GM23338 (cell line): ENCODE data around the gene BLM. TPM values are rescaled to one million over a fixed set of nuclear protein-coding genes. Genes with fewer than 3 reads are reported as not detected.

ENCODE experiments used
- ATAC-seq: fragments of 200-7000 bp; cut with Tn5 transposase; 3 replicates; pipeline ENCODE4 v1.9.1; 2020
- DNase-seq: peaks from one replicate; pipeline ENCODE4 v3.0.0-alpha.2; 2015; ENCODE audit warnings: low spot score
- H2AFZ ChIP-seq: fragments of 200-600 bp; sonication (generic); 2 replicates; pipeline ENCODE4 v1.8.0; 2016; ENCODE audit warnings: antibody characterized with exemption, mild to moderate bottlenecking, moderate library complexity
- H3F3A ChIP-seq: fragments of 200-600 bp; sonication (generic); replicated peaks from 2 replicates; pipeline ENCODE4 v1.8.0; 2017; ENCODE audit warnings: antibody characterized with exemption, mixed run types, low read depth
- H3K27ac ChIP-seq: fragments of 200-600 bp; sonication (generic); 2 replicates; pipeline ENCODE4 v1.6.1; 2016; ENCODE audit warnings: low read depth
- H3K27me3 ChIP-seq: fragments of 200-600 bp; sonication (generic); 2 replicates; pipeline ENCODE4 v1.8.0; 2016; ENCODE audit warnings: mild to moderate bottlenecking, mixed run types, moderate library complexity; ENCODE audit not compliant: insufficient read depth
- H3K36me3 ChIP-seq: fragments of 200-600 bp; sonication (generic); 2 replicates; pipeline ENCODE4 v1.8.0; 2016; ENCODE audit warnings: mild to moderate bottlenecking; ENCODE audit not compliant: insufficient read depth
- H3K4me1 ChIP-seq: fragments of 200-600 bp; sonication (generic); 2 replicates; pipeline ENCODE4 v1.8.0; 2016; ENCODE audit warnings: mild to moderate bottlenecking, moderate library complexity; ENCODE audit not compliant: insufficient read depth
- H3K4me2 ChIP-seq: fragments of 200-600 bp; sonication (generic); 2 replicates; pipeline ENCODE4 v1.7.1; 2017; ENCODE audit warnings: mixed run types
- H3K4me3 ChIP-seq: fragments of 200-600 bp; sonication (generic); 2 replicates; pipeline ENCODE4 v1.6.1; 2016; ENCODE audit warnings: mixed run types
- H3K79me2 ChIP-seq: fragments of 200-600 bp; sonication (generic); replicated peaks from 2 replicates; pipeline ENCODE4 v1.8.0; 2017; ENCODE audit warnings: mild to moderate bottlenecking; ENCODE audit not compliant: insufficient read depth
- H3K9me2 ChIP-seq: fragments of 200-600 bp; sonication (generic); 2 replicates; pipeline ENCODE4 v1.8.0; 2017; ENCODE audit not compliant: insufficient read depth
- H4K20me1 ChIP-seq: fragments of 200-600 bp; sonication (generic); replicated peaks from 2 replicates; pipeline ENCODE4 v1.8.0; 2017; ENCODE audit warnings: mild to moderate bottlenecking; ENCODE audit not compliant: insufficient read depth
- H3K27ac Mint-ChIP-seq: 2 replicates; pipeline ENCODE4 v1.8.0; 2020; ENCODE audit warnings: inconsistent platforms, mild to moderate bottlenecking, moderate library complexity, mixed read lengths
- H3K27me3 Mint-ChIP-seq: 3 replicates; pipeline ENCODE4 v1.8.0; 2022; ENCODE audit warnings: low read depth, mild to moderate bottlenecking, moderate library complexity, mixed read lengths, inconsistent platforms; ENCODE audit not compliant: insufficient read depth, poor library complexity
- H3K36me3 Mint-ChIP-seq: 3 replicates; pipeline ENCODE4 v1.8.0; 2021; ENCODE audit warnings: low read depth, mild to moderate bottlenecking, inconsistent platforms, moderate library complexity, mixed read lengths
- H3K4me1 Mint-ChIP-seq: 3 replicates; pipeline ENCODE4 v1.8.0; 2020; ENCODE audit warnings: mild to moderate bottlenecking, inconsistent platforms, mixed read lengths
- H3K4me3 Mint-ChIP-seq: 3 replicates; pipeline ENCODE4 v1.8.0; 2021; ENCODE audit warnings: moderate library complexity, mild to moderate bottlenecking, inconsistent platforms, mixed read lengths
- H3K9me3 Mint-ChIP-seq: 3 replicates; pipeline ENCODE4 v1.8.0; 2020; ENCODE audit warnings: moderate library complexity, mild to moderate bottlenecking, inconsistent platforms, mixed read lengths
- CREB1 ChIP-seq: fragments of 250-450 bp; sonication (Bioruptor Pico); IDR thresholded peaks from 2 replicates; pipeline ENCODE4 v1.5.0; 2020; ENCODE audit warnings: low read depth, mild to moderate bottlenecking, moderate library complexity
- EZH2 ChIP-seq: fragments of 200-600 bp; sonication (generic); IDR thresholded peaks from one replicate; pipeline ENCODE4 v1.8.0; 2017; ENCODE audit warnings: antibody characterized with exemption, mild to moderate bottlenecking, low read depth; ENCODE audit not compliant: unreplicated experiment
- EZH2phosphoT487 ChIP-seq: fragments of 200-600 bp; sonication (generic); IDR thresholded peaks from one replicate; pipeline ENCODE4 v1.8.1; 2018; ENCODE audit warnings: antibody characterized with exemption; ENCODE audit not compliant: unreplicated experiment
- JUNB ChIP-seq: IDR thresholded peaks from one replicate; pipeline ENCODE4 v1.6.1; 2016; ENCODE audit warnings: antibody characterized with exemption; ENCODE audit not compliant: unreplicated experiment
- NANOG ChIP-seq: IDR thresholded peaks from 2 replicates; pipeline ENCODE4 v1.6.1; 2016; ENCODE audit warnings: antibody characterized with exemption, borderline replicate concordance
- POLR2AphosphoS5 ChIP-seq: IDR thresholded peaks from 2 replicates; pipeline ENCODE4 v1.6.1; 2016; ENCODE audit warnings: antibody characterized with exemption, low read depth
- STAT1 ChIP-seq: IDR thresholded peaks from one replicate; pipeline ENCODE4 v1.6.1; 2016; ENCODE audit warnings: antibody characterized with exemption; ENCODE audit not compliant: unreplicated experiment
- ZNF114 ChIP-seq: fragments of 250-450 bp; sonication (Bioruptor Pico); IDR thresholded peaks from 2 replicates; pipeline ENCODE4 v1.5.0; 2020; ENCODE audit warnings: mild to moderate bottlenecking, moderate library complexity
- ZNF331 ChIP-seq: fragments of 250-450 bp; sonication (Bioruptor Pico); IDR thresholded peaks from 2 replicates; pipeline ENCODE4 v1.5.0; 2020; ENCODE audit warnings: low read depth, mild to moderate bottlenecking, moderate library complexity
- polyA plus RNA-seq: library from polyadenylated mRNA; unstranded; fragments of >200 nt; fragmentation: Nextera tagmentation; extraction: Ambion mirVana; gene quantifications from 2 replicates; pipeline ENCODE4 v1.2.1, GENCODE V29; 2016
- total RNA-seq: library from RNA; depleted of rRNA; stranded (reverse); fragments of >200 nt; shearing (Covaris generic); gene quantifications from 2 replicates; pipeline ENCODE4 v1.2.3, GENCODE V29; 2014
- TF ChIP-seq, protein P1 (sequence below), 2 experiments: fragments of 200-600 bp in 1 of 2; sonication (generic) in 1 of 2; conservative IDR thresholded peaks; 2 replicates each; pipeline versions ENCODE4 v1.5.1 to v1.6.1; 2016 to 2017; ENCODE audit warnings: antibody characterized with exemption in 2 of 2, low read depth in 2 of 2, mild to moderate bottlenecking in 2 of 2, moderate library complexity in 1 of 2
- TF ChIP-seq, protein P2 (sequence below): IDR thresholded peaks from 2 replicates; pipeline ENCODE4 v1.6.1; 2016; ENCODE audit warnings: antibody characterized with exemption
- TF ChIP-seq, protein P3 (sequence below): IDR thresholded peaks from one replicate; pipeline ENCODE4 v1.6.1; 2018; ENCODE audit warnings: antibody characterized with exemption; ENCODE audit not compliant: unreplicated experiment

The BLM gene
- total and polyA plus RNA-seq, 2 experiments from 2014 or later = 43.1 to 43.3 TPM

DNA sequence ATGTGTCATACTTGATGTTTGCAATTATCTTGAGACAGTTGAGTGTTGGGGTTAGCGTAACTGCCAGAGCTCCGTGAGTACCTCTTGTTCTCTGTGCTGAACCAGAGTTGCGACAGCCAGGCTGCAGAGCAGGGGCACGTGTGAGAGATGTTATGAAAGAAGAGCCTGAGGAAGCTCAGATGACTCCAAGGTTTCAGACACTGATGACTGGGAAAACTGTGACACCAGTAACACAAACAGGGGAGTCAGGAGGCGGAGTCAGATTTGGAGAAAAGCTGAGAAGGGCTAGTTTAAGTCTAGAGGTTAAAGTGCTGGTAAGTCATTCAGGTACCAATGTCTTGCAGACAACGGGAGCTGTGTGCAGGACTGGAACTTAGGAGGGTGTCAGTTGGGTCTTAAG is 45.0 kb downstream of the BLM start:
- peaks cover 10% of the 10 kb centered on the region; the same call in 1 of the 2 replicates for H3K4me1 ChIP-seq
- no peaks in the 10 kb centered on the region for H3K79me2 ChIP-seq
- DNase-seq (peak; percentile 4), ATAC-seq (peak; percentile 67)
- no peaks in the 10 kb centered on the region for H3F3A ChIP-seq
- H2AFZ ChIP-seq = no peak overlapping the region
- Mint-ChIP-seq H3K27me3 (no peaks in the 10 kb centered on the region), H3K4me1 (peaks cover 36% of the 10 kb centered on the region), H3K27ac (peak overlapping the region; percentile 50), H3K4me3 (peak overlapping the region; percentile 8; the same call in 1 of the 3 replicates), H3K36me3 (peaks cover 55% of the 10 kb centered on the region), H3K9me3 (no peaks in the 10 kb centered on the region)
- H3K4me2 ChIP-seq = no peak overlapping the region
- H3K9me2 ChIP-seq = no peaks in the 10 kb centered on the region
- H3K36me3 ChIP-seq = peaks cover 32% of the 10 kb centered on the region; the same call in 1 of the 2 replicates
- TF ChIP-seq, protein P1, sequence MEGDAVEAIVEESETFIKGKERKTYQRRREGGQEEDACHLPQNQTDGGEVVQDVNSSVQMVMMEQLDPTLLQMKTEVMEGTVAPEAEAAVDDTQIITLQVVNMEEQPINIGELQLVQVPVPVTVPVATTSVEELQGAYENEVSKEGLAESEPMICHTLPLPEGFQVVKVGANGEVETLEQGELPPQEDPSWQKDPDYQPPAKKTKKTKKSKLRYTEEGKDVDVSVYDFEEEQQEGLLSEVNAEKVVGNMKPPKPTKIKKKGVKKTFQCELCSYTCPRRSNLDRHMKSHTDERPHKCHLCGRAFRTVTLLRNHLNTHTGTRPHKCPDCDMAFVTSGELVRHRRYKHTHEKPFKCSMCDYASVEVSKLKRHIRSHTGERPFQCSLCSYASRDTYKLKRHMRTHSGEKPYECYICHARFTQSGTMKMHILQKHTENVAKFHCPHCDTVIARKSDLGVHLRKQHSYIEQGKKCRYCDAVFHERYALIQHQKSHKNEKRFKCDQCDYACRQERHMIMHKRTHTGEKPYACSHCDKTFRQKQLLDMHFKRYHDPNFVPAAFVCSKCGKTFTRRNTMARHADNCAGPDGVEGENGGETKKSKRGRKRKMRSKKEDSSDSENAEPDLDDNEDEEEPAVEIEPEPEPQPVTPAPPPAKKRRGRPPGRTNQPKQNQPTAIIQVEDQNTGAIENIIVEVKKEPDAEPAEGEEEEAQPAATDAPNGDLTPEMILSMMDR (conservative IDR thresholded peaks at IDR 0.05; ENCODE audit: low read depth in 2 of 2) = no peak
- TF ChIP-seq CREB1 = no peak
- no peak for TF ChIP-seq ZNF114 (CRISPR knock-in tag)
- no peak for TF ChIP-seq EZH2phosphoT487
- no peak for TF ChIP-seq POLR2AphosphoS5
- TF ChIP-seq, protein P2, sequence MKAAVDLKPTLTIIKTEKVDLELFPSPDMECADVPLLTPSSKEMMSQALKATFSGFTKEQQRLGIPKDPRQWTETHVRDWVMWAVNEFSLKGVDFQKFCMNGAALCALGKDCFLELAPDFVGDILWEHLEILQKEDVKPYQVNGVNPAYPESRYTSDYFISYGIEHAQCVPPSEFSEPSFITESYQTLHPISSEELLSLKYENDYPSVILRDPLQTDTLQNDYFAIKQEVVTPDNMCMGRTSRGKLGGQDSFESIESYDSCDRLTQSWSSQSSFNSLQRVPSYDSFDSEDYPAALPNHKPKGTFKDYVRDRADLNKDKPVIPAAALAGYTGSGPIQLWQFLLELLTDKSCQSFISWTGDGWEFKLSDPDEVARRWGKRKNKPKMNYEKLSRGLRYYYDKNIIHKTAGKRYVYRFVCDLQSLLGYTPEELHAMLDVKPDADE = no peak
- peak overlapping the region; percentile 53; the same call in 1 of the 2 replicates for H3K27ac ChIP-seq
- no peaks in the 10 kb centered on the region; the same call in 1 of the 2 replicates for H4K20me1 ChIP-seq
- no peak overlapping the region for H3K4me3 ChIP-seq
- H3K27me3 ChIP-seq = no peaks in the 10 kb centered on the region

DNA sequence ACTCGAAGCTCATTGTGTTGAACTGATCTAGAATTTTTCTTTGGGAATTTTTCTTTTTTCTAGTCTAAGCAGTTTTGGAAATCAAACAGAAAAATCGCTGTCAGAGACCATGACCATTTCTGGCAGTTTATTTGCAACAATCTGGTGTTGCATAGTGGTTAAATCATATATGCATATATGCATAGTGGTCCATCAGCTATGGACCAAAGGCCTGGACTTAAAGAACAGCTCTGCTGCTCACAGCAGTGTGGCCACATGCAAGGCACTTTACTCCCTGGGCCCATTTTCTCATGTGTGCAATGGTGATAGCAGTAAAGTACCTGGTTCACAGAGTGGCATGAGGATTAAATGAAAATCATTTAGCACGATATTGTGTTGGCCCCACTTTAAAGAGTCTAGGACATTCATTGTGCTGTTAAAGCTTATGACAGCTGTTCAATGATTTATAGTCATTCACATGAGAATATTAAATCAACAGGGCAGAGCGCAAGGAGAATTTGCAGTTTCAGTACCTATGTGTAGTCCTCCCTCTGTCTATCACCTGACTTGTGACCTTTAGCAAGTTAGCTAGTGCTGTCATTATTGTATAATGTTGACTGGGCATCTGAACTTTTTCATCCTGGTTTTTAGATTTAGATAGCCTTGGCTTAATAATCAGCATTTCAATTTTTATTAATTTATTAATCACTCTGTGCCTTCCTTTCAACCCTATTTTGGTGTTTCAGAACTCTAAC is 46.4 kb downstream of the BLM start:
- H2AFZ ChIP-seq = no peak overlapping the region
- DNase-seq = no peak
- H3K9me2 ChIP-seq = no peaks in the 10 kb centered on the region
- H3K27me3 ChIP-seq = no peaks in the 10 kb centered on the region
- H3F3A ChIP-seq = no peaks in the 10 kb centered on the region
- no peaks in the 10 kb centered on the region for H3K79me2 ChIP-seq
- Mint-ChIP-seq H3K27ac (no peak overlapping the region), H3K27me3 (no peaks in the 10 kb centered on the region), H3K4me3 (no peak overlapping the region), H3K9me3 (no peaks in the 10 kb centered on the region), H3K36me3 (peaks cover 57% of the 10 kb centered on the region), H3K4me1 (peaks cover 30% of the 10 kb centered on the region)
- ATAC-seq = no peak
- H3K4me2 ChIP-seq = no peak overlapping the region
- no peak overlapping the region for H3K27ac ChIP-seq
- peaks cover 32% of the 10 kb centered on the region; the same call in 1 of the 2 replicates for H3K36me3 ChIP-seq
- H3K4me1 ChIP-seq = peaks cover 10% of the 10 kb centered on the region; the same call in 1 of the 2 replicates
- H4K20me1 ChIP-seq = no peaks in the 10 kb centered on the region; the same call in 1 of the 2 replicates
- no peak overlapping the region for H3K4me3 ChIP-seq
- TF ChIP-seq STAT1 (no peak), EZH2 (no peak), ZNF114 (CRISPR knock-in tag) (no peak), EZH2phosphoT487 (no peak), ZNF331 (CRISPR knock-in tag) (no peak), NANOG (no peak), JUNB (no peak)
- TF ChIP-seq, protein P2 = no peak
- TF ChIP-seq, protein P1 (conservative IDR thresholded peaks at IDR 0.05; ENCODE audit: low read depth in 2 of 2) = no peak
- TF ChIP-seq, protein P3, sequence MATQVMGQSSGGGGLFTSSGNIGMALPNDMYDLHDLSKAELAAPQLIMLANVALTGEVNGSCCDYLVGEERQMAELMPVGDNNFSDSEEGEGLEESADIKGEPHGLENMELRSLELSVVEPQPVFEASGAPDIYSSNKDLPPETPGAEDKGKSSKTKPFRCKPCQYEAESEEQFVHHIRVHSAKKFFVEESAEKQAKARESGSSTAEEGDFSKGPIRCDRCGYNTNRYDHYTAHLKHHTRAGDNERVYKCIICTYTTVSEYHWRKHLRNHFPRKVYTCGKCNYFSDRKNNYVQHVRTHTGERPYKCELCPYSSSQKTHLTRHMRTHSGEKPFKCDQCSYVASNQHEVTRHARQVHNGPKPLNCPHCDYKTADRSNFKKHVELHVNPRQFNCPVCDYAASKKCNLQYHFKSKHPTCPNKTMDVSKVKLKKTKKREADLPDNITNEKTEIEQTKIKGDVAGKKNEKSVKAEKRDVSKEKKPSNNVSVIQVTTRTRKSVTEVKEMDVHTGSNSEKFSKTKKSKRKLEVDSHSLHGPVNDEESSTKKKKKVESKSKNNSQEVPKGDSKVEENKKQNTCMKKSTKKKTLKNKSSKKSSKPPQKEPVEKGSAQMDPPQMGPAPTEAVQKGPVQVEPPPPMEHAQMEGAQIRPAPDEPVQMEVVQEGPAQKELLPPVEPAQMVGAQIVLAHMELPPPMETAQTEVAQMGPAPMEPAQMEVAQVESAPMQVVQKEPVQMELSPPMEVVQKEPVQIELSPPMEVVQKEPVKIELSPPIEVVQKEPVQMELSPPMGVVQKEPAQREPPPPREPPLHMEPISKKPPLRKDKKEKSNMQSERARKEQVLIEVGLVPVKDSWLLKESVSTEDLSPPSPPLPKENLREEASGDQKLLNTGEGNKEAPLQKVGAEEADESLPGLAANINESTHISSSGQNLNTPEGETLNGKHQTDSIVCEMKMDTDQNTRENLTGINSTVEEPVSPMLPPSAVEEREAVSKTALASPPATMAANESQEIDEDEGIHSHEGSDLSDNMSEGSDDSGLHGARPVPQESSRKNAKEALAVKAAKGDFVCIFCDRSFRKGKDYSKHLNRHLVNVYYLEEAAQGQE = no peak
